DND-41 (cell line): ENCODE measurements around the gene SOX2.

ENCODE experiments used
- ATAC-seq: fragments of 200-7000 bp; cut with Tn5 transposase; 3 replicates; pipeline ENCODE4 v1.9.1; 2021; ENCODE audit warnings: low read depth; ENCODE audit not compliant: insufficient read depth
- DNase-seq: peaks from one replicate; pipeline ENCODE4 v3.0.0-alpha.2; 2020
- H2AFZ ChIP-seq: 2 replicates; pipeline ENCODE4 v1.6.0; 2012; ENCODE audit warnings: low read depth, low read length
- H3K27ac ChIP-seq: 2 replicates; pipeline ENCODE4 v1.5.1; 2012; ENCODE audit warnings: low read length, inconsistent platforms
- H3K27me3 ChIP-seq: fragments of 200-600 bp; sonication (generic); 2 replicates; pipeline ENCODE4 v1.6.0; 2012; ENCODE audit warnings: low read length, mild to moderate bottlenecking, inconsistent platforms; ENCODE audit not compliant: insufficient read depth, poor library complexity
- H3K36me3 ChIP-seq: 2 replicates; pipeline ENCODE4 v1.5.1; 2012; ENCODE audit warnings: low read length, inconsistent platforms; ENCODE audit not compliant: insufficient read depth
- H3K4me1 ChIP-seq: 2 replicates; pipeline ENCODE4 v1.5.1; 2012; ENCODE audit warnings: mild to moderate bottlenecking, low read length; ENCODE audit not compliant: insufficient read depth
- H3K4me2 ChIP-seq: 2 replicates; pipeline ENCODE4 v1.6.0; 2012; ENCODE audit warnings: mild to moderate bottlenecking, moderate library complexity, low read length, inconsistent platforms; ENCODE audit not compliant: insufficient read depth
- H3K4me3 ChIP-seq, 2 experiments: fragments of 200-600 bp in 1 of 2; shearing (Covaris generic) in 1 of 2; 2 replicates each; pipeline ENCODE4 v1.5.1; 2012 to 2016; ENCODE audit warnings: inconsistent platforms in 2 of 2, low read length in 2 of 2, mild to moderate bottlenecking in 2 of 2, low read depth in 1 of 2, moderate library complexity in 1 of 2
- H3K79me2 ChIP-seq: 2 replicates; pipeline ENCODE4 v1.6.0; 2012; ENCODE audit warnings: low read length, inconsistent platforms; ENCODE audit not compliant: insufficient read depth
- H3K9ac ChIP-seq: 2 replicates; pipeline ENCODE4 v1.6.0; 2012; ENCODE audit warnings: low read depth, mild to moderate bottlenecking, inconsistent platforms, low read length, moderate library complexity
- H3K9me3 ChIP-seq: 2 replicates; pipeline ENCODE4 v1.5.1; 2012; ENCODE audit warnings: low read length, moderate library complexity, mild to moderate bottlenecking, inconsistent platforms; ENCODE audit not compliant: insufficient read depth, severe bottlenecking
- H4K20me1 ChIP-seq: 2 replicates; pipeline ENCODE4 v1.6.0; 2012; ENCODE audit warnings: low read length; ENCODE audit not compliant: insufficient read depth
- EZH2 ChIP-seq: IDR thresholded peaks from 3 replicates; pipeline ENCODE4 v1.6.1; 2012; ENCODE audit warnings: borderline replicate concordance, low read depth, mild to moderate bottlenecking, moderate library complexity, low read length, inconsistent platforms; ENCODE audit not compliant: severe bottlenecking
- TF ChIP-seq, protein P1 (sequence below): IDR thresholded peaks from 2 replicates; pipeline ENCODE4 v1.5.1; 2012; ENCODE audit warnings: borderline replicate concordance, low read length, moderate library complexity, mild to moderate bottlenecking; ENCODE audit not compliant: poor library complexity, severe bottlenecking; ENCODE audit errors: extremely low read depth

The SOX2 gene

DNA sequence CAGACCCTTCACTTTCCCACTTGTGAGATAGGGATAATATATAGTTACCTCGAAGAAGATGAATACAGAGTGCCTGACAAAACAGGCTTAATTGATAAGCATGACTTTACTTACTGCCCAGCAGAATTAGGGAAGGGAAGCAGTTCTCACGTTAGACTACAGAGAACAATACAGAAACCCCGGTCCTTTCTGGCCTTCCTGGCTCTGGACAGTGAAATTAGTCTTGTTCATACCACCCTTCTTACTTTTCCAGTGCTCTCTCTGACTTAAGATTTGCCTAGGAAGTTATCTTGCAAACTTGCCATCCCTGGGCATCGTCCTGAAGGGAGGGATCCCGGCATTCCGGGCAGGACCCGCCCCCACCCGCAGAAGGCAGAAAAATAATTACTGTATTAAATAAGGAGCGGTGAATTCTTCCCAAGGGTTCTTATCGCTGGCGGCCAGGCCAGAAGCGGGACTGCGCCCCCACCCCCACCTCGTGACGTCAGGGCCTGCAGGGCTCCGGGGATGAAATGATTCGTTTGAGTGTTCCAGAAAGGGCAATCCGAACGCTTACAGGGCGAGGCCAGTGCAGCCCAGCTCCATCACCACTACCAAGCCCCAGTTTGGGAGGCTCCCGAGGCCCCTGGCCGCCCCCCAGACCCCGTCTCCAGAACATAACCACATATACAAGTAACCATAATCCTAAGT lies 8.4 kb downstream of the SOX2 start:
- no peak for ATAC-seq
- Histone ChIP-seq H3K9me3 (no peaks in the 10 kb centered on the region), H3K9ac (no peak overlapping the region), H3K36me3 (no peaks in the 10 kb centered on the region), H3K4me3 (no peak overlapping the region), H2AFZ (no peak overlapping the region), H3K79me2 (no peaks in the 10 kb centered on the region), H3K4me1 (no peaks in the 10 kb centered on the region), H3K4me2 (no peak overlapping the region), H3K27ac (no peak overlapping the region), H4K20me1 (no peaks in the 10 kb centered on the region), H3K27me3 (peaks cover 31% of the 10 kb centered on the region)
- no peak for DNase-seq
- TF ChIP-seq EZH2 = no peak
- TF ChIP-seq, protein P1, sequence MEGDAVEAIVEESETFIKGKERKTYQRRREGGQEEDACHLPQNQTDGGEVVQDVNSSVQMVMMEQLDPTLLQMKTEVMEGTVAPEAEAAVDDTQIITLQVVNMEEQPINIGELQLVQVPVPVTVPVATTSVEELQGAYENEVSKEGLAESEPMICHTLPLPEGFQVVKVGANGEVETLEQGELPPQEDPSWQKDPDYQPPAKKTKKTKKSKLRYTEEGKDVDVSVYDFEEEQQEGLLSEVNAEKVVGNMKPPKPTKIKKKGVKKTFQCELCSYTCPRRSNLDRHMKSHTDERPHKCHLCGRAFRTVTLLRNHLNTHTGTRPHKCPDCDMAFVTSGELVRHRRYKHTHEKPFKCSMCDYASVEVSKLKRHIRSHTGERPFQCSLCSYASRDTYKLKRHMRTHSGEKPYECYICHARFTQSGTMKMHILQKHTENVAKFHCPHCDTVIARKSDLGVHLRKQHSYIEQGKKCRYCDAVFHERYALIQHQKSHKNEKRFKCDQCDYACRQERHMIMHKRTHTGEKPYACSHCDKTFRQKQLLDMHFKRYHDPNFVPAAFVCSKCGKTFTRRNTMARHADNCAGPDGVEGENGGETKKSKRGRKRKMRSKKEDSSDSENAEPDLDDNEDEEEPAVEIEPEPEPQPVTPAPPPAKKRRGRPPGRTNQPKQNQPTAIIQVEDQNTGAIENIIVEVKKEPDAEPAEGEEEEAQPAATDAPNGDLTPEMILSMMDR = no peak

GRCh38 chr3:181721046-181721875 lies 9.5 kb downstream of the SOX2 start:
- Histone ChIP-seq H3K27ac (no peak overlapping the region), H2AFZ (no peak overlapping the region), H4K20me1 (no peaks in the 10 kb centered on the region), H3K9me3 (no peaks in the 10 kb centered on the region), H3K27me3 (peaks cover 31% of the 10 kb centered on the region), H3K4me3 (no peak overlapping the region), H3K9ac (no peak overlapping the region), H3K79me2 (no peaks in the 10 kb centered on the region), H3K4me2 (no peak overlapping the region), H3K4me1 (no peaks in the 10 kb centered on the region), H3K36me3 (no peaks in the 10 kb centered on the region)
- no peak for TF ChIP-seq EZH2
- TF ChIP-seq, protein P1 = no peak
- ATAC-seq (no peak), DNase-seq (no peak)

GRCh38 chr3:181722156-181722555 lies 10.4 kb downstream of the SOX2 start:
- H3K27me3 ChIP-seq = peaks cover 31% of the 10 kb centered on the region

More at GRCh38 chr3:181722156-181722555, 10.4 kb downstream of the SOX2 start:
- Histone ChIP-seq H3K36me3 (no peaks in the 10 kb centered on the region), H3K9me3 (no peaks in the 10 kb centered on the region), H3K4me2 (no peak overlapping the region), H3K79me2 (no peaks in the 10 kb centered on the region), H3K27ac (no peak overlapping the region), H3K4me3 (no peak overlapping the region), H4K20me1 (no peaks in the 10 kb centered on the region), H2AFZ (no peak overlapping the region), H3K9ac (no peak overlapping the region), H3K4me1 (no peaks in the 10 kb centered on the region)
- DNase-seq (no peak), ATAC-seq (no peak; the same call in 2 of the 3 replicates)
- no peak for TF ChIP-seq EZH2
- TF ChIP-seq, protein P1 = no peak
